HepG2 (cell line): Measurements from ENCODE around the gene SNX30. TPM values are rescaled to one million over a fixed set of nuclear protein-coding genes. Genes with fewer than 3 reads are reported as not detected.
A peak's percentile ranks its signal among the peaks of the same experiment; 100 is the strongest.

Source experiments
- AGO1 ChIP-seq: fragments of 200-400 bp; formaldehyde crosslinking; IDR thresholded peaks from 2 replicates; pipeline ENCODE4 v1.6.1; 2017; ENCODE audit warnings: mild to moderate bottlenecking, low read depth, low read length, moderate library complexity; ENCODE audit not compliant: poor library complexity, severe bottlenecking
- CENPT ChIP-seq: sonication (generic); formaldehyde crosslinking; IDR thresholded peaks from 2 replicates; pipeline ENCODE4 v1.8.0; 2022; ENCODE audit warnings: low read depth, mild to moderate bottlenecking, moderate library complexity, missing genetic modification reagents
- GABPA ChIP-seq, 2 experiments: IDR thresholded peaks; 2 replicates each; pipeline ENCODE4 v1.6.1; 2011 to 2016; ENCODE audit warnings: low read depth in 2 of 2, low read length in 1 of 2, missing biosample characterization in 1 of 2, missing genetic modification characterization in 1 of 2
- GRHL1 ChIP-seq: sonication (generic); formaldehyde crosslinking; conservative IDR thresholded peaks from 2 replicates; pipeline ENCODE4 v1.8.0; 2022; ENCODE audit warnings: missing genetic modification reagents
- KLF13 ChIP-seq: sonication (generic); formaldehyde crosslinking; IDR thresholded peaks from 2 replicates; pipeline ENCODE4 v1.4.0; 2020; ENCODE audit warnings: mild to moderate bottlenecking, missing genetic modification reagents
- KLF15 ChIP-seq: sonication (generic); formaldehyde crosslinking; IDR thresholded peaks from 2 replicates; pipeline ENCODE4 v1.8.1; 2023; ENCODE audit warnings: borderline replicate concordance, mild to moderate bottlenecking, inconsistent platforms, missing genetic modification reagents, mixed read lengths
- MEIS1 ChIP-seq: sonication (generic); formaldehyde crosslinking; IDR thresholded peaks from 2 replicates; pipeline ENCODE4 v1.9.0; 2021; ENCODE audit warnings: mild to moderate bottlenecking, missing genetic modification reagents, moderate library complexity, borderline replicate concordance
- NFYB ChIP-seq: sonication (generic); formaldehyde crosslinking; IDR thresholded peaks from 2 replicates; pipeline ENCODE4 v1.4.0; 2020; ENCODE audit warnings: missing genetic modification reagents
- PAF1 ChIP-seq: IDR thresholded peaks from 2 replicates; pipeline ENCODE4 v1.6.1; 2016; ENCODE audit warnings: missing genetic modification reagents, missing compliant biosample characterization
- PREB ChIP-seq: sonication (generic); formaldehyde crosslinking; IDR thresholded peaks from 2 replicates; pipeline ENCODE4 v1.4.0; 2020; ENCODE audit warnings: missing genetic modification reagents
- RNF2 ChIP-seq: fragments of 450-650 bp; conservative IDR thresholded peaks from 2 replicates; pipeline ENCODE4 v1.6.1; 2016; ENCODE audit warnings: low read depth
- SIX1 ChIP-seq: sonication (generic); formaldehyde crosslinking; IDR thresholded peaks from 2 replicates; pipeline ENCODE4 v1.4.0; 2020; ENCODE audit warnings: missing genetic modification reagents, borderline replicate concordance
- SNAPC5 ChIP-seq: sonication (generic); formaldehyde crosslinking; IDR thresholded peaks from 2 replicates; pipeline ENCODE4 v1.8.1; 2023; ENCODE audit warnings: mild to moderate bottlenecking, missing genetic modification reagents, borderline replicate concordance
- THYN1 ChIP-seq: sonication (generic); formaldehyde crosslinking; IDR thresholded peaks from 2 replicates; pipeline ENCODE4 v1.8.1; 2023; ENCODE audit warnings: low read depth, mild to moderate bottlenecking, moderate library complexity, missing genetic modification reagents, borderline replicate concordance
- ZBTB26 ChIP-seq: IDR thresholded peaks from 2 replicates; pipeline ENCODE4 v1.6.1; 2016; ENCODE audit warnings: missing compliant biosample characterization, missing genetic modification reagents, borderline replicate concordance
- ZFYVE20 ChIP-seq: sonication (generic); formaldehyde crosslinking; IDR thresholded peaks from 2 replicates; pipeline ENCODE4 v1.8.0; 2023; ENCODE audit warnings: low read depth, mild to moderate bottlenecking, moderate library complexity, missing genetic modification reagents, borderline replicate concordance
- ZNF18 ChIP-seq: sonication (generic); formaldehyde crosslinking; IDR thresholded peaks from 2 replicates; pipeline ENCODE4 v1.8.0; 2022; ENCODE audit warnings: mild to moderate bottlenecking, missing genetic modification reagents; ENCODE audit not compliant: insufficient replicate concordance
- ZNF24 ChIP-seq: fragments of 450-650 bp; IDR thresholded peaks from 2 replicates; pipeline ENCODE4 v1.6.1; 2017; ENCODE audit warnings: antibody characterized with exemption, mild to moderate bottlenecking
- ZNF530 ChIP-seq: sonication (generic); formaldehyde crosslinking; IDR thresholded peaks from 2 replicates; pipeline ENCODE4 v1.5.0; 2020; ENCODE audit warnings: low read depth, mild to moderate bottlenecking, missing genetic modification reagents
- ZNF576 ChIP-seq: sonication (generic); formaldehyde crosslinking; IDR thresholded peaks from 2 replicates; pipeline ENCODE4 v1.4.0; 2020; ENCODE audit warnings: mild to moderate bottlenecking, missing genetic modification reagents
- ZNF672 ChIP-seq: sonication (generic); formaldehyde crosslinking; IDR thresholded peaks from 2 replicates; pipeline ENCODE4 v1.8.1; 2022; ENCODE audit warnings: missing genetic modification reagents
- polyA plus RNA-seq, 8 experiments: library from polyadenylated mRNA; depleted of rRNA in 3 of 8; stranded (reverse) in 7 of 8; unstranded in 1 of 8; fragments of >200 nt; fragmentation: Illumina TruSeq in 4 of 8; extraction: Trizol in 4 of 8; gene quantifications; 2 replicates each; pipeline versions ENCODE4 v1.2.1 to v1.2.3, GENCODE V29; 2011 to 2016; ENCODE audit warnings: low read depth in 4 of 8, missing spikeins in 1 of 8, mixed read lengths in 1 of 8; ENCODE audit not compliant: insufficient read depth in 1 of 8
- total RNA-seq, 5 experiments: library from RNA; depleted of rRNA; stranded (reverse); fragments of >200 nt; fragmentation: Illumina TruSeq; extraction: Trizol; gene quantifications; 2 replicates each; pipeline ENCODE4 v1.2.3, GENCODE V29; 2016; ENCODE audit warnings: low read depth in 1 of 5

The SNX30 gene
- total and polyA plus RNA-seq, 2 of the 13 experiments (the other 11 are each of a cell fraction or from before 2014, with no cell fraction given) = 4.4 to 12.4 TPM

GRCh38 chr9:112750016-112750763 is at the start of gene SNX30 (continued):
- TF ChIP-seq ZNF672 (CRISPR knock-in tag) (no peak), KLF15 (CRISPR knock-in tag) (no peak), ZNF18 (CRISPR knock-in tag) (peak; percentile 26), ZNF530 (CRISPR knock-in tag) (no peak), GRHL1 (no peak), ZFYVE20 (no peak), ZNF24 (no peak), PREB (no peak), PAF1 (CRISPR knock-in tag) (no peak), RNF2 (0 out of 2 replicates have a peak, but pooled peaks have one; percentile 48), SNAPC5 (no peak), AGO1 (no peak), CENPT (CRISPR knock-in tag) (no peak), THYN1 (no peak), MEIS1 (CRISPR knock-in tag) (peak; percentile 55; the same call in 1 of the 2 replicates), NFYB (CRISPR knock-in tag) (no peak), ZNF576 (CRISPR knock-in tag) (0 out of 2 replicates have a peak, but pooled peaks have one; percentile 27), KLF13 (CRISPR knock-in tag) (no peak), SIX1 (CRISPR knock-in tag) (no peak), ZBTB26 (CRISPR knock-in tag) (peak; percentile 46; the same call in 1 of the 2 replicates), GABPA (IDR thresholded peaks at IDR 0.05; ENCODE audit: low read depth, low read length) (peak; percentile 64), GABPA (CRISPR knock-in tag; IDR thresholded peaks at IDR 0.05; ENCODE audit: low read depth) (peak; percentile 84)
